PC-9 (cell line): ENCODE results near the gene HSPB8. TPM values are rescaled to one million over a fixed set of nuclear protein-coding genes. Genes with fewer than 3 reads are reported as not detected.

Source experiments
- BruUV-seq: library from RNA; stranded (reverse); fragments of 400-500 nt; replicated peaks from 2 replicates; lab custom pipeline; 2021; lab: Mats Ljungman, UMichigan
- CTCF ChIA-PET: fragments of 300-600 bp; sonication (Branson Sonifier 250); formaldehyde crosslinking; loops from one replicate; lab custom pipeline; 2022; ENCODE audit warnings: antibody characterized with exemption; lab: Charles Lee
- POLR2A ChIA-PET: fragments of 300-600 bp; sonication (Branson Sonifier 250); formaldehyde crosslinking; loops from one replicate; lab custom pipeline; 2022; ENCODE audit warnings: antibody characterized with exemption; ENCODE audit not compliant: unreplicated experiment; lab: Charles Lee
- DNase-seq, 2 experiments: peaks; one replicate each; pipeline versions ENCODE4 v3.0.0 to v3.0.0-alpha.2; 2015 to 2022; ENCODE audit warnings: mixed read lengths in 1 of 2
- H2AFZ ChIP-seq: fragments of 200-600 bp; sonication (generic); 2 replicates; pipeline ENCODE4 v1.8.1; 2017; ENCODE audit warnings: antibody characterized with exemption
- H3F3A ChIP-seq: fragments of 200-600 bp; sonication (generic); 2 replicates; pipeline ENCODE4 v1.8.1; 2017; ENCODE audit warnings: antibody characterized with exemption, mild to moderate bottlenecking, low read depth; ENCODE audit not compliant: insufficient read depth
- H3K27ac ChIP-seq: fragments of 200-600 bp; sonication (generic); 2 replicates; pipeline ENCODE4 v1.6.1; 2016; ENCODE audit warnings: mixed run types
- H3K27me3 ChIP-seq: fragments of 200-600 bp; sonication (generic); 2 replicates; pipeline ENCODE4 v1.6.1; 2016; ENCODE audit warnings: low read depth, mixed run types; ENCODE audit not compliant: insufficient read depth
- H3K36me3 ChIP-seq: fragments of 200-600 bp; sonication (generic); 2 replicates; pipeline ENCODE4 v1.6.1; 2016; ENCODE audit warnings: low read depth, mixed run types
- H3K4me1 ChIP-seq: fragments of 200-600 bp; sonication (generic); replicated peaks from 2 replicates; pipeline ENCODE4 v1.6.1; 2016; ENCODE audit warnings: mixed run types; ENCODE audit not compliant: insufficient read depth
- H3K4me2 ChIP-seq: fragments of 200-600 bp; sonication (generic); 2 replicates; pipeline ENCODE4 v1.6.1; 2017; ENCODE audit warnings: mixed run types
- H3K4me3 ChIP-seq: fragments of 200-600 bp; sonication (generic); 2 replicates; pipeline ENCODE4 v1.6.1; 2016; ENCODE audit warnings: mixed run types
- H3K79me2 ChIP-seq: fragments of 200-600 bp; sonication (generic); 2 replicates; pipeline ENCODE4 v1.6.1; 2017; ENCODE audit warnings: low read depth, mixed run types
- H3K9me2 ChIP-seq: fragments of 200-600 bp; sonication (generic); 2 replicates; pipeline ENCODE4 v1.8.1; 2017; ENCODE audit warnings: mild to moderate bottlenecking; ENCODE audit not compliant: insufficient read depth
- H3K9me3 ChIP-seq: fragments of 200-600 bp; sonication (generic); 2 replicates; pipeline ENCODE4 v1.8.1; 2016; ENCODE audit warnings: low read depth; ENCODE audit not compliant: insufficient read depth
- H4K20me1 ChIP-seq: fragments of 200-600 bp; sonication (generic); 2 replicates; pipeline ENCODE4 v1.8.1; 2017; ENCODE audit not compliant: insufficient read depth
- CTCF ChIP-seq: fragments of 200-600 bp; sonication (generic); conservative IDR thresholded peaks from 2 replicates; pipeline ENCODE4 v1.6.1; 2017; ENCODE audit warnings: mixed run types, antibody characterized with exemption, mild to moderate bottlenecking, moderate library complexity
- EZH2 ChIP-seq: fragments of 200-600 bp; sonication (generic); IDR thresholded peaks from 2 replicates; pipeline ENCODE4 v1.8.0; 2017; ENCODE audit warnings: antibody characterized with exemption, low read depth
- intact Hi-C: fragments of 100-400 bp; cut with micrococcal nuclease; formaldehyde crosslinking; loops from one replicate; pipeline ENCODE4 v1.10.0; 2022; ENCODE audit not compliant: unreplicated experiment
- total RNA-seq: library from RNA; stranded (reverse); gene quantifications from 2 replicates; pipeline ENCODE4 v1.2.3, GENCODE V29; 2021

HSPB8 gene
- total RNA-seq, 1 experiment from 2014 or later, result 6.0 TPM

DNA sequence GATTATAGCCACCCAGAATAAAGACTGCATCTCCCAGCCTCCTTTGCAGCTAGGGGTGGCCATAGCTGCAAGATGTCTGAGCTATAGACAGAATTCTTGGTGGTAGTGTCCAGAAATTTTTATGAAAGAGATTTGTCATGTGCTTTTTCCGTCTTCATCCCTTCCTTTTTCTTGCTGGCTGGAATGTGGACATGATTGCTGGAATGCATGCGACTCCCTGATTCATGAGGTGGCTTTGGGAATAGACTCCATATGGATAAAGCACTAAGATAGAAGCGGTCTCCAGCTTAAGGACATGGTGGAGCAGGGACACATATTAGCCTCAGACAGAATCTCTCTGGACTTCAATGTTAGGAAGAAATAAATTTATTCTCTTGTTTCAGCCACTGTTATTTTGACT lies 10.0 kb upstream of the HSPB8 start:
- peaks cover 25% of the 10 kb centered on the region for H3K4me1 ChIP-seq
- POLR2A ChIA-PET, result no interaction called here
- no peak overlapping the region for H3K27ac ChIP-seq
- H3K4me2 ChIP-seq, result peak overlapping the region; percentile 12
- intact Hi-C loops, result loop anchor here (5.0 kb wide), 1 partner anchor 489 kb away; no protein-coding TSS in a partner anchor
- no peaks in the 10 kb centered on the region for H4K20me1 ChIP-seq
- no peak for DNase-seq
- H3K9me2 ChIP-seq, result no peaks in the 10 kb centered on the region
- peaks cover 8% of the 10 kb centered on the region; the same call in 1 of the 2 replicates for H3F3A ChIP-seq
- H2AFZ ChIP-seq, result no peak overlapping the region
- H3K4me3 ChIP-seq, result no peak overlapping the region
- no peaks in the 10 kb centered on the region for H3K27me3 ChIP-seq
- H3K36me3 ChIP-seq, result no peaks in the 10 kb centered on the region
- BruUV-seq, result no TSS peak
- no peaks in the 10 kb centered on the region for H3K9me3 ChIP-seq
- CTCF ChIA-PET, result no interaction called here
- H3K79me2 ChIP-seq, result no peaks in the 10 kb centered on the region
- no peak for TF ChIP-seq EZH2
- TF ChIP-seq CTCF, result no peak

GRCh38 chr12:119169150-119169549 lies 9.6 kb upstream of the HSPB8 start:
- peaks cover 25% of the 10 kb centered on the region for H3K4me1 ChIP-seq
- H3K27me3 ChIP-seq, result no peaks in the 10 kb centered on the region
- no peaks in the 10 kb centered on the region for H4K20me1 ChIP-seq
- POLR2A ChIA-PET, result no interaction called here
- peak overlapping the region; percentile 12 for H3K4me2 ChIP-seq
- no peak overlapping the region for H3K4me3 ChIP-seq
- intact Hi-C loops, result loop anchor here (5.0 kb wide), 1 partner anchor 488 kb away; no protein-coding TSS in a partner anchor
- TF ChIP-seq CTCF, result no peak
- TF ChIP-seq EZH2, result no peak
- H3K9me3 ChIP-seq, result no peaks in the 10 kb centered on the region
- BruUV-seq, result no TSS peak
- H3K36me3 ChIP-seq, result no peaks in the 10 kb centered on the region
- H3F3A ChIP-seq, result peaks cover 8% of the 10 kb centered on the region; the same call in 1 of the 2 replicates
- no peak overlapping the region for H2AFZ ChIP-seq
- no peaks in the 10 kb centered on the region for H3K9me2 ChIP-seq
- CTCF ChIA-PET, result no interaction called here
- no peak overlapping the region for H3K27ac ChIP-seq
- peak; percentile 37 to 50 for DNase-seq
- no peaks in the 10 kb centered on the region for H3K79me2 ChIP-seq

- peak overlapping the region; percentile 13; the same call in 1 of the 2 replicates for H3K4me2 ChIP-seq
- TF ChIP-seq EZH2 (no peak), CTCF (no peak)
- H3K36me3 ChIP-seq, result no peaks in the 10 kb centered on the region
- BruUV-seq, result no TSS peak
- H3K4me3 ChIP-seq, result no peak overlapping the region
- peaks cover 32% of the 10 kb centered on the region for H3K4me1 ChIP-seq
- POLR2A ChIA-PET, result no interaction called here
- peak; percentile 59 to 62 for DNase-seq
- H3K9me2 ChIP-seq, result no peaks in the 10 kb centered on the region
- no peaks in the 10 kb centered on the region for H3K79me2 ChIP-seq
- no peaks in the 10 kb centered on the region for H4K20me1 ChIP-seq
- H3K9me3 ChIP-seq, result no peaks in the 10 kb centered on the region
- H3K27ac ChIP-seq, result no peak overlapping the region
- intact Hi-C loops, result loop anchor here (1.0 kb wide), 1 partner anchor 8 kb away; no protein-coding TSS in a partner anchor
- H3K27me3 ChIP-seq, result no peaks in the 10 kb centered on the region
- peaks cover 8% of the 10 kb centered on the region; the same call in 1 of the 2 replicates for H3F3A ChIP-seq
- CTCF ChIA-PET, result no interaction called here
- no peak overlapping the region for H2AFZ ChIP-seq
Measured at GRCh38 chr12:119171291-119171690, 7.4 kb upstream of the HSPB8 start.
